Articular chondrocyte of knee joint (primary cell): ENCODE results near the gene ZNF775. TPM values are rescaled to one million over a fixed set of nuclear protein-coding genes. Genes with fewer than 3 reads are reported as not detected.

ENCODE experiments used
- total RNA-seq: library from RNA; depleted of rRNA; stranded (reverse); fragments of >200 nt; gene quantifications from 2 replicates; pipeline ENCODE4 v1.2.3, GENCODE V29; 2012

Gene ZNF775
- total RNA-seq = 2.9 and 3.4 TPM in 2 replicates

GRCh38 chr7:150378853-150379440 is at the start of gene ZNF775:
ZNF775 (plus strand) TSS chr7:150379330; CDS start chr7:150388471, 9,141 bp downstream.

GRCh38 chr7:150341263-150342120 is 37.6 kb upstream of the ZNF775 start, which contains the start of gene RARRES2:
RARRES2 (minus strand) TSS chr7:150341629; CDS start chr7:150340609, 1,020 bp downstream.

GRCh38 chr7:150368096-150368883 is 10.8 kb upstream of the ZNF775 start, which contains the start of gene REPIN1:
REPIN1 (plus strand) TSS chr7:150368822; CDS start chr7:150369712, 890 bp downstream.

Other genes starting within 250 kb of the ZNF775 start
- 3.5 and 6.7 TPM in 2 replicates for gene LRRC61, start 56.0 kb upstream of the ZNF775 start, total RNA-seq
- 6.2 and 7.8 TPM in 2 replicates for gene ACTR3C, start 55.8 kb upstream of the ZNF775 start, total RNA-seq
- gene RARRES2, start 37.7 kb upstream of the ZNF775 start, total RNA-seq = 0.32 and 2.2 TPM in 2 replicates
- gene REPIN1, start 10.5 kb upstream of the ZNF775 start, total RNA-seq = 30.1 and 35.7 TPM in 2 replicates
- gene GIMAP8, start 71.3 kb downstream of the ZNF775 start, total RNA-seq = 0.11 TPM in 1 of 2 replicates, not detected in the other
- 0.32 TPM in 1 of 2 replicates, not detected in the other for gene GIMAP7, start 135.5 kb downstream of the ZNF775 start, total RNA-seq
- gene GIMAP4, start 188.1 kb downstream of the ZNF775 start, total RNA-seq = 0.43 TPM in 1 of 2 replicates, not detected in the other